Neural progenitor cell (in vitro differentiated cells): ENCODE data around the gene GNAS. TPM values are rescaled to one million over a fixed set of nuclear protein-coding genes. Genes with fewer than 3 reads are reported as not detected.

Experiments used
- DNase-seq: peaks from one replicate; pipeline ENCODE4 v3.0.0-alpha.2; 2016; ENCODE audit warnings: low spot score
- H2AFZ ChIP-seq: fragments of 200-600 bp; sonication (generic); replicated peaks from 2 replicates; pipeline ENCODE4 v1.6.1; 2016; ENCODE audit warnings: antibody characterized with exemption
- H3F3A ChIP-seq: fragments of 200-600 bp; sonication (generic); 2 replicates; pipeline ENCODE4 v1.6.1; 2016; ENCODE audit warnings: antibody characterized with exemption, low read depth
- H3K27ac ChIP-seq: fragments of 200-600 bp; sonication (generic); 2 replicates; pipeline ENCODE4 v1.5.1; 2016; ENCODE audit warnings: mild to moderate bottlenecking
- H3K27me3 ChIP-seq: fragments of 200-600 bp; sonication (generic); 2 replicates; pipeline ENCODE4 v1.6.1; 2016; ENCODE audit warnings: mild to moderate bottlenecking, moderate library complexity
- H3K36me3 ChIP-seq: fragments of 200-600 bp; sonication (generic); 2 replicates; pipeline ENCODE4 v1.5.1; 2016
- H3K4me1 ChIP-seq: fragments of 200-600 bp; sonication (generic); 2 replicates; pipeline ENCODE4 v1.6.1; 2016; ENCODE audit warnings: mixed run types
- H3K4me2 ChIP-seq: fragments of 200-600 bp; sonication (generic); 2 replicates; pipeline ENCODE4 v1.6.1; 2016
- H3K4me3 ChIP-seq: fragments of 200-600 bp; sonication (generic); 2 replicates; pipeline ENCODE4 v1.5.1; 2016
- H3K79me2 ChIP-seq: fragments of 200-600 bp; sonication (generic); 2 replicates; pipeline ENCODE4 v1.6.1; 2016; ENCODE audit warnings: low read depth
- H3K9ac ChIP-seq: fragments of 200-600 bp; sonication (generic); 2 replicates; pipeline ENCODE4 v1.6.1; 2016
- H3K9me3 ChIP-seq: fragments of 200-600 bp; sonication (generic); 2 replicates; pipeline ENCODE4 v1.5.1; 2016; ENCODE audit warnings: low read depth
- H4K20me1 ChIP-seq: fragments of 200-600 bp; sonication (generic); 2 replicates; pipeline ENCODE4 v1.6.1; 2016; ENCODE audit warnings: low read depth
- H3K27ac Mint-ChIP-seq: 3 replicates; pipeline ENCODE4 v1.8.0; 2021; ENCODE audit warnings: mixed read lengths
- H3K27me3 Mint-ChIP-seq: 2 replicates; pipeline ENCODE4 v1.8.0; 2022; ENCODE audit warnings: low read depth, mild to moderate bottlenecking, inconsistent platforms, moderate library complexity, mixed read lengths; ENCODE audit not compliant: insufficient read depth
- H3K36me3 Mint-ChIP-seq: 3 replicates; pipeline ENCODE4 v1.8.0; 2021; ENCODE audit warnings: mixed read lengths
- H3K4me1 Mint-ChIP-seq: 3 replicates; pipeline ENCODE4 v1.8.0; 2021; ENCODE audit warnings: mixed read lengths
- H3K4me3 Mint-ChIP-seq: 3 replicates; pipeline ENCODE4 v1.8.0; 2021; ENCODE audit warnings: mild to moderate bottlenecking, moderate library complexity, mixed read lengths
- H3K9me3 Mint-ChIP-seq: 3 replicates; pipeline ENCODE4 v1.8.0; 2020; ENCODE audit warnings: mixed read lengths
- EZH2 ChIP-seq: fragments of 200-600 bp; sonication (generic); IDR thresholded peaks from 2 replicates; pipeline ENCODE4 v1.6.1; 2017; ENCODE audit warnings: antibody characterized with exemption, mild to moderate bottlenecking, moderate library complexity
- EZH2phosphoT487 ChIP-seq: fragments of 200-600 bp; sonication (generic); IDR thresholded peaks from 2 replicates; pipeline ENCODE4 v1.6.1; 2017; ENCODE audit warnings: antibody characterized with exemption
- total RNA-seq: library from RNA; depleted of rRNA; stranded (reverse); fragments of >200 nt; gene quantifications from 2 replicates; pipeline ENCODE4 v1.2.3, GENCODE V29; 2015; ENCODE audit warnings: low replicate concordance
- TF ChIP-seq, protein P1 (sequence below): fragments of 200-600 bp; sonication (generic); IDR thresholded peaks from 2 replicates; pipeline ENCODE4 v1.5.1; 2017; ENCODE audit warnings: antibody characterized with exemption, mild to moderate bottlenecking

The GNAS gene
- total RNA-seq, 1 donor from 2014 or later = 794 TPM

DNA sequence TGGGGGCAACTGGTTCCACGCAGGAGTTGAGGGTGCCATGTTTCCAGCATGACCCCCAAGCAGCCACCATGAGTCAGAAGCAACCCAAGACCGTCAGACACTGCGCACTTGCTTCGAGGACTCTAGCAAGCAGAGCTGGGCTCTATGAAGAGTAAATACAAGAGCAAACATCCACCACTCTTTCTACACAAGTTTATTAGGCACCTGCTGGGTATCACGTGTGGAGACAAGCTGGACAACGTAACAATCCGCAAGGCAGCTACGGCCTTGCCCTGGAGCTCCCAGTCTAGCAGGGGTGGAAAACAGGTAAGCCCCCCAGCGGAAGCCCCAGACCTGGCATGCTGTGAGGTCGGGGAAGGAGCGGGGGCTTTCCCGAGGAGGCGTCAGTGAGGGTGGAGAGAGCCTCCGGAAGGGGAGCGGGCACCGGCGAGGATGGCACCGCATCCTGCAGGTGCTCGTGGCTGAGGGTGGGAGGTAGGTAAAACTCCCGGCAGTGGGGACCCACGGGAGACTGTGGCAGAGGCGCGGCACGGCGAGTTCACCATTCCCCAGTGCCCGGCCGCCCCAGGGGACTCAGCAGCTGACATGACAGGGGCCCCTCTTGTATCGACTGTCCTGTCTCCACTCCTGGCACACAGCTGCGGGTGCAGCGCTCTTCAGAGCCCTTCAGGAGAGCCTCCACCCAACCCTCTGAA lies 35.4 kb upstream of the GNAS start:
- no peak overlapping the region for H3K9ac ChIP-seq
- H3K4me2 ChIP-seq = no peak overlapping the region
- Mint-ChIP-seq H3K4me3 (no peak overlapping the region), H3K9me3 (peaks cover 8% of the 10 kb centered on the region), H3K4me1 (peaks cover 3% of the 10 kb centered on the region), H3K36me3 (peaks cover 12% of the 10 kb centered on the region), H3K27me3 (peaks cover 7% of the 10 kb centered on the region), H3K27ac (peak overlapping the region; percentile 70)
- H3F3A ChIP-seq = no peaks in the 10 kb centered on the region
- no peak overlapping the region for H3K27ac ChIP-seq
- H3K79me2 ChIP-seq = no peaks in the 10 kb centered on the region
- no peak for DNase-seq
- no peaks in the 10 kb centered on the region for H3K4me1 ChIP-seq
- H4K20me1 ChIP-seq = peaks cover 3% of the 10 kb centered on the region
- H3K36me3 ChIP-seq = no peaks in the 10 kb centered on the region
- no peaks in the 10 kb centered on the region for H3K27me3 ChIP-seq
- no peak overlapping the region for H3K4me3 ChIP-seq
- TF ChIP-seq, protein P1, sequence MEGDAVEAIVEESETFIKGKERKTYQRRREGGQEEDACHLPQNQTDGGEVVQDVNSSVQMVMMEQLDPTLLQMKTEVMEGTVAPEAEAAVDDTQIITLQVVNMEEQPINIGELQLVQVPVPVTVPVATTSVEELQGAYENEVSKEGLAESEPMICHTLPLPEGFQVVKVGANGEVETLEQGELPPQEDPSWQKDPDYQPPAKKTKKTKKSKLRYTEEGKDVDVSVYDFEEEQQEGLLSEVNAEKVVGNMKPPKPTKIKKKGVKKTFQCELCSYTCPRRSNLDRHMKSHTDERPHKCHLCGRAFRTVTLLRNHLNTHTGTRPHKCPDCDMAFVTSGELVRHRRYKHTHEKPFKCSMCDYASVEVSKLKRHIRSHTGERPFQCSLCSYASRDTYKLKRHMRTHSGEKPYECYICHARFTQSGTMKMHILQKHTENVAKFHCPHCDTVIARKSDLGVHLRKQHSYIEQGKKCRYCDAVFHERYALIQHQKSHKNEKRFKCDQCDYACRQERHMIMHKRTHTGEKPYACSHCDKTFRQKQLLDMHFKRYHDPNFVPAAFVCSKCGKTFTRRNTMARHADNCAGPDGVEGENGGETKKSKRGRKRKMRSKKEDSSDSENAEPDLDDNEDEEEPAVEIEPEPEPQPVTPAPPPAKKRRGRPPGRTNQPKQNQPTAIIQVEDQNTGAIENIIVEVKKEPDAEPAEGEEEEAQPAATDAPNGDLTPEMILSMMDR = no peak
- TF ChIP-seq EZH2 (no peak), EZH2phosphoT487 (no peak)
- no peak overlapping the region for H2AFZ ChIP-seq
- no peaks in the 10 kb centered on the region for H3K9me3 ChIP-seq

DNA sequence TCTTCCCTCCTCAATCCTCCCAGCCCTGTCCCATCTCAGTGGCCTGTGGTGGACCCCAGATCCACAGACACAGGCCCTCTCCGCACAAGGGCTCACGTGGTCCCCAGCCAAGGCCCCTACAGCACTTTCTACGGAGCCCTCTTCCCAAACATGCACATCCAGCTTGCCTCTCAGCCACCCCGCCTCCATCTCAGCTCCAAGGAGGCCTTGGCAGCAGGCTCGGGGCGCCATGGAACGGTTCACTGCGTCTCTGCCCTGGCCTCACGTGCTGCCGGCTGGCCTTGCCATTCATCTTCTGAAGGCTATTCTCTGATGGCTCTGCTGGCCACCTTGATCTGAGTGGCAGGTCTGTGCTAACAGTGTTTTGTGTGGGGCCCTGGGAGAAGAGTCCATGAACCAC lies 34.8 kb upstream of the GNAS start:
- no peaks in the 10 kb centered on the region for H3K27me3 ChIP-seq
- H3K9me3 ChIP-seq = no peaks in the 10 kb centered on the region
- H3K4me2 ChIP-seq = no peak overlapping the region
- Mint-ChIP-seq H3K9me3 (peaks cover 8% of the 10 kb centered on the region), H3K4me3 (no peak overlapping the region), H3K27ac (peak overlapping the region; percentile 70), H3K4me1 (peaks cover 3% of the 10 kb centered on the region), H3K36me3 (peaks cover 12% of the 10 kb centered on the region), H3K27me3 (peaks cover 7% of the 10 kb centered on the region)
- H3K4me1 ChIP-seq = no peaks in the 10 kb centered on the region
- DNase-seq = no peak
- H4K20me1 ChIP-seq = peaks cover 3% of the 10 kb centered on the region
- no peak overlapping the region for H3K9ac ChIP-seq
- no peak overlapping the region for H3K27ac ChIP-seq
- TF ChIP-seq EZH2 (no peak), EZH2phosphoT487 (no peak)
- TF ChIP-seq, protein P1 = no peak
- H3K36me3 ChIP-seq = no peaks in the 10 kb centered on the region
- H3F3A ChIP-seq = no peaks in the 10 kb centered on the region
- no peak overlapping the region for H2AFZ ChIP-seq
- no peaks in the 10 kb centered on the region for H3K79me2 ChIP-seq
- H3K4me3 ChIP-seq = no peak overlapping the region

DNA sequence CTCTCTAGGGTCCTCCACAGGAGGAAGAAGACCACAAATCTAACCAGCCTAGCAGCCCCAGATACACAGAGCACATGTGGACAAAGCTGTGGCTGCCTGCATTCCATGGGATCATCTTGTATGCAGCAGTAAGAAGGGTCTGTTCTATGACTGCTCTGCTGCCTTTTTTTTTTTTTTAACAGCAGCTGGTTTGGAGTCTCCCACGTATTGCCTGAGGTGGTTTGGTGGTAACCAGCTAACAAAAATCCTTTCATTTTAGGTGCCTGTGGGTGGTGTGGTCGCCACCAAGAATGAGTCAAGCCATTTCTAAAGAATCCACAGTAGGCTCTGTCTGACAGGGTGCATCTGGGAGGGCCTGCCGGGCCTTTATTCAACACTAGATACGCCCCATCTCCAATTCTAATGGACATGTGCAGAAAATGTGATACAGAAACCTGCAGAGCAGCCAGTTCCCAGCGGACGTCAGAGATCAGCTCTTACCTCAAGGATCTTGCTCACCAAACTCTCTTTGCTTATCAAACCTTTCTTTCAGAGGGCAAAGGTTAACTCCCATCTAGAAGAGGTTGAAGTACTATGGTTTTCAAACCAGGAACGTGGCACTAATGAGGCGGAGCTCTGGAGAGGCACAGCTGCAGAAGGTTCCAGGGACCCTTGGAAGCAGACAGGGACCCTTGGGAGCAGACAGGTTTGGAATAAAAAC lies 33.8 kb upstream of the GNAS start:
- Histone ChIP-seq H3K9me3 (no peaks in the 10 kb centered on the region), H2AFZ (no peak overlapping the region), H3F3A (no peaks in the 10 kb centered on the region), H3K27ac (no peak overlapping the region), H3K4me1 (no peaks in the 10 kb centered on the region), H4K20me1 (peaks cover 3% of the 10 kb centered on the region), H3K36me3 (no peaks in the 10 kb centered on the region), H3K79me2 (no peaks in the 10 kb centered on the region), H3K27me3 (no peaks in the 10 kb centered on the region), H3K4me3 (no peak overlapping the region), H3K4me2 (no peak overlapping the region), H3K9ac (no peak overlapping the region)
- Mint-ChIP-seq H3K27ac (no peak overlapping the region), H3K4me3 (peak overlapping the region; percentile 6), H3K4me1 (peaks cover 3% of the 10 kb centered on the region), H3K27me3 (peaks cover 7% of the 10 kb centered on the region), H3K9me3 (peaks cover 8% of the 10 kb centered on the region), H3K36me3 (peaks cover 12% of the 10 kb centered on the region)
- DNase-seq = no peak
- TF ChIP-seq, protein P1 = no peak
- TF ChIP-seq EZH2phosphoT487 (no peak), EZH2 (no peak)
